ENCODE data around the gene BMERB1.

The BMERB1 gene

GRCh38 chr16:15631730-15632409, 197.5 kb downstream of the BMERB1 start:
- Histone ChIP-seq H3K79me2 (peaks cover 7% of the 10 kb centered on the region), H3K36me3 (ENCODE audit: control insufficient read depth, insufficient read depth, low read length) (no peaks in the 10 kb centered on the region), H3K9me3 (ENCODE audit: control insufficient read depth, low read length) (no peaks in the 10 kb centered on the region), H3K9ac (no peak overlapping the region), H3K27me3 (ENCODE audit: control insufficient read depth, insufficient read depth, low read length) (no peaks in the 10 kb centered on the region), H3K4me3 (ENCODE audit: low read depth, low read length) (no peak overlapping the region), H3K27ac (no peak overlapping the region), H2AFZ (no peak overlapping the region), H3K4me2 (ENCODE audit: low read length) (no peak overlapping the region), H3K4me1 (no peaks in the 10 kb centered on the region)
- TF ChIP-seq CTCF (IDR thresholded peaks at IDR 0.05) = no peak

GRCh38 chr16:15635926-15636325, 201.5 kb downstream of the BMERB1 start:
- H3K9ac ChIP-seq = no peak overlapping the region
- no peak overlapping the region for H3K4me2 ChIP-seq (ENCODE audit: low read length)
- H3K9me3 ChIP-seq (ENCODE audit: control insufficient read depth, low read length) = no peaks in the 10 kb centered on the region
- H3K36me3 ChIP-seq (ENCODE audit: control insufficient read depth, insufficient read depth, low read length) = no peaks in the 10 kb centered on the region
- no peak overlapping the region for H3K27ac ChIP-seq
- peaks cover 16% of the 10 kb centered on the region for H3K79me2 ChIP-seq
- H2AFZ ChIP-seq = no peak overlapping the region
- TF ChIP-seq CTCF (IDR thresholded peaks at IDR 0.05) = no peak
- no peaks in the 10 kb centered on the region for H3K4me1 ChIP-seq
- H3K4me3 ChIP-seq (ENCODE audit: low read depth, low read length) = no peak overlapping the region
- H3K27me3 ChIP-seq (ENCODE audit: control insufficient read depth, insufficient read depth, low read length) = no peaks in the 10 kb centered on the region

- H3K4me3 ChIP-seq (ENCODE audit: low read depth, low read length) = no peak overlapping the region
- H3K4me2 ChIP-seq (ENCODE audit: low read length) = no peak overlapping the region
- H3K9ac ChIP-seq = no peak overlapping the region
- TF ChIP-seq CTCF (IDR thresholded peaks at IDR 0.05) = no peak
- H2AFZ ChIP-seq = no peak overlapping the region
- no peaks in the 10 kb centered on the region for H3K27me3 ChIP-seq (ENCODE audit: control insufficient read depth, insufficient read depth, low read length)
- H3K79me2 ChIP-seq = peaks cover 16% of the 10 kb centered on the region
- H3K4me1 ChIP-seq = no peaks in the 10 kb centered on the region
- no peak overlapping the region for H3K27ac ChIP-seq
- H3K36me3 ChIP-seq (ENCODE audit: control insufficient read depth, insufficient read depth, low read length) = no peaks in the 10 kb centered on the region
- no peaks in the 10 kb centered on the region for H3K9me3 ChIP-seq (ENCODE audit: control insufficient read depth, low read length)
Observed at GRCh38 chr16:15636392-15636873, 202.0 kb downstream of the BMERB1 start.

Measured in parathyroid adenoma (tissue), 2 donors.